Astrocyte (in vitro differentiated cells and primary cell): ENCODE results near the gene WIZ. TPM values are rescaled to one million over a fixed set of nuclear protein-coding genes. Genes with fewer than 3 reads are reported as not detected.

Experiments
- DNase-seq: peaks from one replicate; pipeline ENCODE4 v3.0.0-alpha.2; 2010; ENCODE audit warnings: low read depth
- FAIRE-seq: peaks from 2 replicates; lab custom pipeline; 2011; peaks lifted over from hg19 to GRCh38; lab: Jason Lieb, UNC
- H2AFZ ChIP-seq: 2 replicates; pipeline ENCODE4 v1.6.0; 2012; ENCODE audit warnings: low read depth, low read length, inconsistent platforms
- H3K27ac ChIP-seq: 2 replicates; pipeline ENCODE4 v1.5.1; 2011; ENCODE audit warnings: low read depth, low read length, inconsistent platforms
- H3K27me3 ChIP-seq: 2 replicates; pipeline ENCODE4 v1.6.0; 2011; ENCODE audit warnings: low read length, inconsistent platforms; ENCODE audit not compliant: insufficient read depth
- H3K36me3 ChIP-seq: 2 replicates; pipeline ENCODE4 v1.5.1; 2011; ENCODE audit warnings: low read length, inconsistent platforms; ENCODE audit not compliant: insufficient read depth
- H3K4me1 ChIP-seq: 2 replicates; pipeline ENCODE4 v1.5.1; 2011; ENCODE audit warnings: low read length, inconsistent platforms; ENCODE audit not compliant: insufficient read depth
- H3K4me2 ChIP-seq: 2 replicates; pipeline ENCODE4 v1.6.0; 2012; ENCODE audit warnings: low read length, inconsistent platforms
- H3K4me3 ChIP-seq: 2 replicates; pipeline ENCODE4 v1.5.1; 2011; ENCODE audit warnings: low read depth, mild to moderate bottlenecking, low read length, inconsistent platforms; ENCODE audit not compliant: insufficient read depth
- H3K79me2 ChIP-seq: 2 replicates; pipeline ENCODE4 v1.6.0; 2012; ENCODE audit warnings: mild to moderate bottlenecking, low read length, inconsistent platforms; ENCODE audit not compliant: insufficient read depth
- H3K9ac ChIP-seq: 2 replicates; pipeline ENCODE4 v1.6.0; 2012; ENCODE audit warnings: mild to moderate bottlenecking, low read length, inconsistent platforms
- H3K9me3 ChIP-seq: 2 replicates; pipeline ENCODE4 v1.5.1; 2012; ENCODE audit warnings: low read depth, mild to moderate bottlenecking, low read length, inconsistent platforms; ENCODE audit not compliant: insufficient read depth
- H4K20me1 ChIP-seq: 2 replicates; pipeline ENCODE4 v1.6.0; 2012; ENCODE audit warnings: low read length, inconsistent platforms; ENCODE audit not compliant: insufficient read depth
- H3K27ac Mint-ChIP-seq: one replicate; pipeline ENCODE4 v1.8.0; 2021; ENCODE audit warnings: mild to moderate bottlenecking, mixed read lengths; ENCODE audit not compliant: unreplicated experiment
- H3K27me3 Mint-ChIP-seq: one replicate; pipeline ENCODE4 v1.8.0; 2021; ENCODE audit warnings: low read depth, mixed read lengths; ENCODE audit not compliant: unreplicated experiment
- H3K36me3 Mint-ChIP-seq: one replicate; pipeline ENCODE4 v1.8.0; 2021; ENCODE audit warnings: low read depth, mixed read lengths; ENCODE audit not compliant: unreplicated experiment
- H3K4me1 Mint-ChIP-seq: one replicate; pipeline ENCODE4 v1.8.0; 2021; ENCODE audit warnings: low read depth, mixed read lengths; ENCODE audit not compliant: unreplicated experiment
- H3K4me3 Mint-ChIP-seq: one replicate; pipeline ENCODE4 v1.8.0; 2021; ENCODE audit warnings: mild to moderate bottlenecking, moderate library complexity, mixed read lengths; ENCODE audit not compliant: unreplicated experiment
- H3K9me3 Mint-ChIP-seq: one replicate; pipeline ENCODE4 v1.8.0; 2021; ENCODE audit warnings: mild to moderate bottlenecking, mixed read lengths; ENCODE audit not compliant: unreplicated experiment
- CTCF ChIP-seq: IDR thresholded peaks from 2 replicates; pipeline ENCODE4 v1.5.1; 2011; ENCODE audit warnings: low read depth, mild to moderate bottlenecking, inconsistent platforms, low read length, moderate library complexity; ENCODE audit not compliant: insufficient read depth
- EZH2 ChIP-seq: IDR thresholded peaks from 2 replicates; pipeline ENCODE4 v1.6.1; 2012; ENCODE audit warnings: mild to moderate bottlenecking, low read length, inconsistent platforms; ENCODE audit not compliant: insufficient read depth
- total RNA-seq: library from RNA; stranded (reverse); gene quantifications from 2 replicates; pipeline ENCODE4 v1.2.1, GENCODE V29; 2021

WIZ gene
- total RNA-seq, 1 donor from 2014 or later: 43.8 TPM

- H3K9me3 ChIP-seq: no peaks in the 10 kb centered on the region
- no peaks in the 10 kb centered on the region for H3K4me1 ChIP-seq
- Mint-ChIP-seq H3K4me1 (peaks cover 10% of the 10 kb centered on the region), H3K27me3 (no peaks in the 10 kb centered on the region), H3K4me3 (no peak overlapping the region), H3K36me3 (peaks cover 18% of the 10 kb centered on the region), H3K27ac (no peak overlapping the region), H3K9me3 (no peaks in the 10 kb centered on the region)
- no peak overlapping the region for H2AFZ ChIP-seq
- H3K9ac ChIP-seq: no peak overlapping the region
- H3K4me3 ChIP-seq: no peak overlapping the region
- peaks cover 88% of the 10 kb centered on the region for H4K20me1 ChIP-seq
- no peaks in the 10 kb centered on the region for H3K27me3 ChIP-seq
- FAIRE-seq (no peak), DNase-seq (no peak)
- H3K4me2 ChIP-seq: no peak overlapping the region
- H3K36me3 ChIP-seq: peaks cover 24% of the 10 kb centered on the region
- peaks cover 78% of the 10 kb centered on the region for H3K79me2 ChIP-seq
- no peak for TF ChIP-seq CTCF
- no peak for TF ChIP-seq EZH2
- no peak overlapping the region for H3K27ac ChIP-seq
Measured at GRCh38 chr19:15400521-15401396, 49.0 kb downstream of the WIZ start.

- Histone ChIP-seq H3K4me1 (no peaks in the 10 kb centered on the region), H3K27ac (no peak overlapping the region), H2AFZ (no peak overlapping the region), H4K20me1 (peaks cover 79% of the 10 kb centered on the region), H3K36me3 (peaks cover 24% of the 10 kb centered on the region), H3K9me3 (no peaks in the 10 kb centered on the region), H3K79me2 (peaks cover 67% of the 10 kb centered on the region), H3K27me3 (no peaks in the 10 kb centered on the region), H3K4me3 (no peak overlapping the region), H3K4me2 (no peak overlapping the region), H3K9ac (no peak overlapping the region)
- no peaks in the 10 kb centered on the region for H3K9me3 Mint-ChIP-seq
- TF ChIP-seq CTCF: no peak
- TF ChIP-seq EZH2: no peak
- no peaks in the 10 kb centered on the region for H3K27me3 Mint-ChIP-seq
- H3K4me3 Mint-ChIP-seq: no peak overlapping the region
- H3K36me3 Mint-ChIP-seq: peaks cover 18% of the 10 kb centered on the region
- no peak overlapping the region for H3K27ac Mint-ChIP-seq
- peaks cover 6% of the 10 kb centered on the region for H3K4me1 Mint-ChIP-seq
- no peak for FAIRE-seq
- DNase-seq: no peak
Measured at GRCh38 chr19:15399635-15400034, 50.1 kb downstream of the WIZ start.

- H2AFZ ChIP-seq: no peak overlapping the region
- Mint-ChIP-seq H3K4me1 (peaks cover 1% of the 10 kb centered on the region), H3K4me3 (no peak overlapping the region), H3K27ac (no peak overlapping the region), H3K9me3 (no peaks in the 10 kb centered on the region), H3K36me3 (peaks cover 18% of the 10 kb centered on the region), H3K27me3 (no peaks in the 10 kb centered on the region)
- no peak for FAIRE-seq
- no peak for DNase-seq
- no peak for TF ChIP-seq CTCF
- TF ChIP-seq EZH2: no peak
- peaks cover 63% of the 10 kb centered on the region for H3K79me2 ChIP-seq
- no peaks in the 10 kb centered on the region for H3K4me1 ChIP-seq
- no peaks in the 10 kb centered on the region for H3K9me3 ChIP-seq
- no peaks in the 10 kb centered on the region for H3K27me3 ChIP-seq
- no peak overlapping the region for H3K9ac ChIP-seq
- H3K36me3 ChIP-seq: peaks cover 24% of the 10 kb centered on the region
- no peak overlapping the region for H3K4me2 ChIP-seq
- H3K27ac ChIP-seq: no peak overlapping the region
- H4K20me1 ChIP-seq: peaks cover 79% of the 10 kb centered on the region
- H3K4me3 ChIP-seq: no peak overlapping the region
Measured at GRCh38 chr19:15399234-15399515, 50.6 kb downstream of the WIZ start.
